Neural crest cell (in vitro differentiated cells): ENCODE data around the gene DHX8. TPM values are rescaled to one million over a fixed set of nuclear protein-coding genes. Genes with fewer than 3 reads are reported as not detected.
"Not testable (repeated sequence)": the region's sequence is repeated elsewhere in the genome, so short reads cannot be mapped to it uniquely, and the experiment has no call there.

Experiments used
- DNase-seq: peaks from one replicate; pipeline ENCODE4 v3.0.0; 2021; ENCODE audit warnings: low read depth, mixed read lengths, low spot score
- H3K27ac Mint-ChIP-seq: one replicate; pipeline ENCODE4 v1.8.0; 2021; ENCODE audit warnings: mild to moderate bottlenecking, mixed read lengths; ENCODE audit not compliant: unreplicated experiment
- H3K27me3 Mint-ChIP-seq: 2 replicates; pipeline ENCODE4 v1.8.0; 2021; ENCODE audit warnings: low read depth, mild to moderate bottlenecking, mixed read lengths
- H3K36me3 Mint-ChIP-seq: 2 replicates; pipeline ENCODE4 v1.8.0; 2021; ENCODE audit warnings: low read depth, mild to moderate bottlenecking, mixed read lengths
- H3K4me1 Mint-ChIP-seq: 2 replicates; pipeline ENCODE4 v1.8.0; 2021; ENCODE audit warnings: mixed read lengths
- H3K4me3 Mint-ChIP-seq: one replicate; pipeline ENCODE4 v1.8.0; 2021; ENCODE audit warnings: mild to moderate bottlenecking, mixed read lengths
- H3K9me3 Mint-ChIP-seq: 2 replicates; pipeline ENCODE4 v1.8.0; 2021; ENCODE audit warnings: mixed read lengths
- total RNA-seq: library from RNA; stranded (reverse); gene quantifications from 2 replicates; pipeline ENCODE4 v1.2.1, GENCODE V29; 2021
- TF ChIP-seq, protein P1 (sequence below): fragments of 200-600 bp; sonication (generic); conservative IDR thresholded peaks from 2 replicates; pipeline ENCODE4 v1.5.0; 2021; ENCODE audit warnings: antibody characterized with exemption, mild to moderate bottlenecking

Gene DHX8
- total RNA-seq, 1 donor from 2014 or later = 68.0 TPM

DNA sequence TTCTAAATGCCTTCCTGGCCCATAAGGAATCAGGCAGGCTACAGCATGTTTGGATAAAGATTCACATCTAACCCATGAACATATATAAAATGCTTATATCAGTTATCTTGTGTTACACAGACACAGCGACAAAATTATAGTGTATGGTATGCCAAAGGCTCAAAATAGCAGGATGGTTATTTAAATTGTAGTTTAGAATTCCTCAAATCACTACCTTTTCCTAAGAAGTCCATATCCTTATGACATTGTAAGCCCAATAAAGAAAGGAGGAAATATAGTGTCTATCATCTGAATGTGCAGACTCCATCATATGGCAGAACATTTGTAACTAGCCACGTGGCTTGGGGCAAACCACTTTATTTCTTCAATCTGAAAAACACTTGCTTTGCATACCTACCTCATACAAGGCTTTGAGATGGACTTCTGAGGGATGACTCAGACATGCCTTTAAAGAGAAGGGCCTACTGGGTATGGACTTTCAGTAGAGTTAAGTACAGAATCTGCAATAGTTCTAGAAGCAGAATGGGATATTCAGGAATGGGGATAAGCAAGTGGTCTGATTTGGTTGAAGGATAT, 12.1 kb upstream of the DHX8 start:
- no peaks in the 10 kb centered on the region for H3K36me3 Mint-ChIP-seq
- TF ChIP-seq, protein P1, sequence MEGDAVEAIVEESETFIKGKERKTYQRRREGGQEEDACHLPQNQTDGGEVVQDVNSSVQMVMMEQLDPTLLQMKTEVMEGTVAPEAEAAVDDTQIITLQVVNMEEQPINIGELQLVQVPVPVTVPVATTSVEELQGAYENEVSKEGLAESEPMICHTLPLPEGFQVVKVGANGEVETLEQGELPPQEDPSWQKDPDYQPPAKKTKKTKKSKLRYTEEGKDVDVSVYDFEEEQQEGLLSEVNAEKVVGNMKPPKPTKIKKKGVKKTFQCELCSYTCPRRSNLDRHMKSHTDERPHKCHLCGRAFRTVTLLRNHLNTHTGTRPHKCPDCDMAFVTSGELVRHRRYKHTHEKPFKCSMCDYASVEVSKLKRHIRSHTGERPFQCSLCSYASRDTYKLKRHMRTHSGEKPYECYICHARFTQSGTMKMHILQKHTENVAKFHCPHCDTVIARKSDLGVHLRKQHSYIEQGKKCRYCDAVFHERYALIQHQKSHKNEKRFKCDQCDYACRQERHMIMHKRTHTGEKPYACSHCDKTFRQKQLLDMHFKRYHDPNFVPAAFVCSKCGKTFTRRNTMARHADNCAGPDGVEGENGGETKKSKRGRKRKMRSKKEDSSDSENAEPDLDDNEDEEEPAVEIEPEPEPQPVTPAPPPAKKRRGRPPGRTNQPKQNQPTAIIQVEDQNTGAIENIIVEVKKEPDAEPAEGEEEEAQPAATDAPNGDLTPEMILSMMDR = no peak
- no peaks in the 10 kb centered on the region for H3K27me3 Mint-ChIP-seq
- H3K4me3 Mint-ChIP-seq = no peak overlapping the region
- no peak overlapping the region for H3K27ac Mint-ChIP-seq
- H3K9me3 Mint-ChIP-seq = no peaks in the 10 kb centered on the region
- no peak for DNase-seq
- H3K4me1 Mint-ChIP-seq = no peaks in the 10 kb centered on the region

DNA sequence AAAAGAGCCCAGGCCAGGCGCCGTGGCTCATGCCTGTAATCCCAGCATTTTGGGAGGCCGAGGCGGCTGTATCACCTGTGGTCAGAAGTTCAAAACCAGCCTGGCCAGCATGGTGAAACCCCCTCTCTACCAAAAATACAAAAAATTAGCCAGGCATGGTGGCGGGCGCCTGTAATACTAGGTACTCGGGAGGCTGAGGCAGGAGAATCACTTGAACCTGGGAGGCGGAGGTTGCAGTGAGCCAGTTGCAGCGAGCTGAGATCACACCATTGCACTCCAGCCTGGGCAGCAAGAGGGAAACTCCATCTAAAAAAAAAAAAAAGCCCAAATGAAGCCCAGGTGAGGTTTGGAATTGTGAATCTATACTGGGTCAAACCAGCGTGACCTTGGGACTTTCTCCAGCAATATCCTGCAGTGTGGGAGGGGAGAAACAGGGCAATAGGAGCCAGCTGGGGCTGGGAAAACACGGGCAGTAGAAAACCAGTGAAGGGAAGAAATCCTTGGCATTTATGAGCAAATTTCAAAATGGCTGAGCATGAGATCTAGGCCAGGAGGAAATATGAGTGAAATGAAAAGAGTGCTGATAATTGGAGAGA, 8.2 kb upstream of the DHX8 start:
- TF ChIP-seq, protein P1 = no peak
- Mint-ChIP-seq H3K27me3 (no peaks in the 10 kb centered on the region), H3K4me1 (peaks cover 4% of the 10 kb centered on the region), H3K27ac (no peak overlapping the region), H3K9me3 (no peaks in the 10 kb centered on the region), H3K36me3 (no peaks in the 10 kb centered on the region), H3K4me3 (no peak overlapping the region)
- no peak for DNase-seq

DNA sequence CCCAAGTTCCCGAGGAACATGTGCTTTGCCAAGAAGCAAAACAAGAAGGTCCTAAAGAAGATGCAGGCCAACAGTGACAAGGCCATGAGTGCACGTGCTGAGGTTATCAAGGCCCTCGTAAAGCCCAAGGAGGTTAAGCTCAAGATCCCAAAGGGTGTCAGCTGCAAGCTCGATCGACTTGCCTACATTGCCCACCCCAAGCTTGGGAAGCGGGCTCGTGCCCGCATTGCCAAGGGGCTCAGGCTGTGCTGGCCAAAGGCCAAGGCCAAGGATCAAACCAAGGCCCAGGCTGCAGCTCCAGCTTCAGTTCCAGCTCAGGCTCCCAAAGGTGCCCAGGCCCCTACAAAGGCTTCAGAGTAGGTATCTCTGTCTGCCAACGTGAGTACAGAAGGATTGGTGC, 7.5 kb upstream of the DHX8 start:
- not testable (repeated sequence) for H3K4me1 Mint-ChIP-seq, H3K36me3 Mint-ChIP-seq, H3K4me3 Mint-ChIP-seq, H3K9me3 Mint-ChIP-seq, H3K27me3 Mint-ChIP-seq, H3K27ac Mint-ChIP-seq, DNase-seq

DNA sequence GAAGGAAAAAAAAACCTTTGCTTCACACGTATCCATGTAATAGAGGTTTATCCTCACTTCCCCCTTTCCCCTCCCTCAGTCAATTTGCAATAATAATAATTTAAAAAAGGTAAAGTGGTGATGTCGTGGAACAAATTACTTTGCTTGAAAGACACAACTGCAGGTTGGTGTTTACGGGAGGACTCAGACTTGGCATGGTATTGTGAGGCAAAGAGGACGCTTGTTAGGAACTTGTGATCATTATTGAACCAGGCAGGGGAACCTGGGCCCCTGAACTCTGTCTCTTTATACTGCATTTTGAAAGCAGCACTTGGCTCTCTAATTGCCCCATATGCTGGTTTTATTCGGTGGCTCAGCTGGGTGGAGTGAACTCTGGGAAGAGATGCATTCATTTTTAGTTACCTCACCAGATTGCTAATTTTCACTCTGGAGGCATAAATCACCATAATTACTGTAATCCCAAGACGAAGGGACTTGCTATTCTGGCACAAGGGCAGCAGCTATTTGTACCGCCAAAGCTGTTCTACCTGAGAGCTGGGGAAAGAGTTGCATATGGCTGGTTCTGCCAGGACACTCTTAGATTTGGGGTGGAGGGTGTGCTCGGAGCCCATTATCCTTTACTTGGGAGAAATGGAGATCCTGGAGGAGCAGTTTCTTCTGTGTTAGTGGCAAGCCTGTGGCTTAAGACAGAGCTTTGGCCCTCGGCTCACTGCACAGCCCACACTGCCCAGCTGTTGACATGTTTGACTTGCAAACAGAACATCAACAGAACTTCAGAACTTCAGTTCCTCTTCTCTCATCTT, 5.7 kb upstream of the DHX8 start:
- Mint-ChIP-seq H3K27me3 (no peaks in the 10 kb centered on the region), H3K9me3 (no peaks in the 10 kb centered on the region), H3K27ac (no peak overlapping the region), H3K4me3 (no peak overlapping the region), H3K4me1 (peaks cover 5% of the 10 kb centered on the region), H3K36me3 (no peaks in the 10 kb centered on the region)
- TF ChIP-seq, protein P1 = no peak
- DNase-seq = no peak

DNA sequence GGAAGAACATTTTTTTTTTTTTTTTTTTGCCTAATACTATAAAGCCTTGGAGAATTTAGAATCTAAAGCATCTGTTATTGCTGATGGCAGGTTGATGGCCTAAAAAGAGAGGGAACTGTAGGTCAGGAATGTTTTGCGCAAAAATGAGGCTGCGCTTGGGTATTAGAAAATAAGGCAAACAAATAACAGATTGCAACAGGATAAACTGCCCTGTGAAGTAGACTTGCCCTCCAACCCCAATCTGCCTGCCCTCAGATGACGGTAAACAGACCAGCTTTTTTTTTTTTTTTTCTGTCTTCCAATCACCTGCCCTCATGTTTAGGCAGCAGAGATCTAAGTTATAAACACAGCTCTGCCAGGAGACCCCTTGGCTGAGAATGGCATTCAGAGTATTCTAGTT, 3.8 kb upstream of the DHX8 start:
- Mint-ChIP-seq H3K4me3 (no peak overlapping the region), H3K27me3 (no peaks in the 10 kb centered on the region)

More for the DNA sequence above, 3.8 kb upstream of the DHX8 start:
- Mint-ChIP-seq H3K4me1 (peaks cover 16% of the 10 kb centered on the region), H3K9me3 (no peaks in the 10 kb centered on the region), H3K27ac (no peak overlapping the region), H3K36me3 (no peaks in the 10 kb centered on the region)
- DNase-seq = no peak
- TF ChIP-seq, protein P1 = no peak
